GM06990 (cell line): ENCODE data around the gene ZFR.

Experiments used
- DNase-seq: peaks from one replicate; pipeline ENCODE4 v3.0.0-alpha.2; 2011; ENCODE audit not compliant: insufficient read length; ENCODE audit errors: extremely low read depth
- H3K27me3 ChIP-seq: replicated peaks from 2 replicates; pipeline ENCODE4 v1.6.0; 2011; ENCODE audit warnings: low read length; ENCODE audit not compliant: control insufficient read depth, insufficient read depth
- H3K36me3 ChIP-seq: 2 replicates; pipeline ENCODE4 v1.5.1; 2011; ENCODE audit warnings: low read length; ENCODE audit not compliant: control insufficient read depth, insufficient read depth
- H3K4me3 ChIP-seq: replicated peaks from 2 replicates; pipeline ENCODE4 v1.5.1; 2011; ENCODE audit warnings: low read depth, mild to moderate bottlenecking, control low read depth, low read length
- CTCF ChIP-seq: IDR thresholded peaks from 2 replicates; pipeline ENCODE4 v1.5.1; 2011; ENCODE audit warnings: low read length, control low read depth, mild to moderate bottlenecking, inconsistent platforms; ENCODE audit not compliant: insufficient read depth, poor library complexity, severe bottlenecking

ZFR gene

GRCh38 chr5:32449262-32449661, 4.7 kb upstream of the ZFR start:
- Histone ChIP-seq H3K36me3 (no peaks in the 10 kb centered on the region), H3K27me3 (no peaks in the 10 kb centered on the region; the same call in 1 of the 2 replicates), H3K4me3 (no peak overlapping the region)
- TF ChIP-seq CTCF = no peak
- no peak for DNase-seq

GRCh38 chr5:32446630-32447029, 2.1 kb upstream of the ZFR start:
- peak; percentile 18 for DNase-seq
- Histone ChIP-seq H3K36me3 (no peaks in the 10 kb centered on the region), H3K4me3 (no peak overlapping the region), H3K27me3 (no peaks in the 10 kb centered on the region)
- TF ChIP-seq CTCF = no peak

- Histone ChIP-seq H3K36me3 (no peaks in the 10 kb centered on the region; the same call in 1 of the 2 replicates), H3K4me3 (no peak overlapping the region), H3K27me3 (no peaks in the 10 kb centered on the region)
- no peak for TF ChIP-seq CTCF
- no peak for DNase-seq
These were observed 1.5 kb upstream of the ZFR start for GRCh38 chr5:32445831-32446614.

- no peaks in the 10 kb centered on the region for H3K27me3 ChIP-seq
- no peak for DNase-seq
- TF ChIP-seq CTCF = no peak
- no peak overlapping the region for H3K4me3 ChIP-seq
- no peaks in the 10 kb centered on the region; the same call in 1 of the 2 replicates for H3K36me3 ChIP-seq
These were observed 783 bp upstream of the ZFR start for GRCh38 chr5:32445287-32445758.

- no peaks in the 10 kb centered on the region for H3K27me3 ChIP-seq
- peak overlapping the region; percentile 67 for H3K4me3 ChIP-seq
- TF ChIP-seq CTCF = no peak
- H3K36me3 ChIP-seq = no peaks in the 10 kb centered on the region; the same call in 1 of the 2 replicates
- DNase-seq = peak; percentile 73
These were observed 754 bp downstream of the ZFR start for GRCh38 chr5:32443541-32444430.
